Right renal pelvis (tissue), 4 donors: ENCODE measurements around the gene CAMSAP3. TPM values are rescaled to one million over a fixed set of nuclear protein-coding genes. Genes with fewer than 3 reads are reported as not detected.

Experiments
- DNase-seq, 4 donors: peaks; one replicate each; pipeline ENCODE4 v3.0.0-alpha.2; 2013; ENCODE audit warnings: low read depth in 4 of 4, low spot score in 3 of 4, missing footprints in 1 of 4
- polyA plus RNA-seq, 4 donors: library from polyadenylated mRNA; unstranded; fragments of 120-200 nt; gene quantifications; one replicate each; pipeline ENCODE4 v1.2.1, GENCODE V29; 2013; ENCODE audit not compliant: insufficient read length in 4 of 4

Gene CAMSAP3
- polyA plus RNA-seq = 10 to 100 TPM; 13.2 to 22.5 (median 16.8) TPM

- DNase-seq = peak; percentile 20 to 44 (median 36)
Measured at GRCh38 chr19:7595466-7596133, at the start of gene CAMSAP3. CAMSAP3 (plus strand) TSS chr19:7595863; CDS start chr19:7596003, 140 bp downstream.

GRCh38 chr19:7545904-7546303 lies 49.8 kb upstream of the CAMSAP3 start:
- DNase-seq = no peak

GRCh38 chr19:7547159-7547558 lies 48.5 kb upstream of the CAMSAP3 start:
- no peak for DNase-seq

GRCh38 chr19:7549429-7550148 lies 46.1 kb upstream of the CAMSAP3 start:
- no peak for DNase-seq

GRCh38 chr19:7550169-7550770 lies 45.4 kb upstream of the CAMSAP3 start:
- DNase-seq = no peak

- peak; percentile 81 to 91 (median 83) for DNase-seq
Measured at GRCh38 chr19:7550987-7551761, 44.5 kb upstream of the CAMSAP3 start.

GRCh38 chr19:7552781-7553180 lies 42.9 kb upstream of the CAMSAP3 start:
- no peak for DNase-seq

- no peak for DNase-seq
Measured at GRCh38 chr19:7554565-7554964, 41.1 kb upstream of the CAMSAP3 start.

GRCh38 chr19:7554990-7555864 lies 40.4 kb upstream of the CAMSAP3 start:
- no peak for DNase-seq

GRCh38 chr19:7556696-7557315 lies 38.9 kb upstream of the CAMSAP3 start:
- DNase-seq = no peak

- no peak for DNase-seq
Measured at GRCh38 chr19:7558667-7559066, 37.0 kb upstream of the CAMSAP3 start.

GRCh38 chr19:7559102-7559501 lies 36.6 kb upstream of the CAMSAP3 start:
- DNase-seq = no peak

GRCh38 chr19:7560255-7560654 lies 35.4 kb upstream of the CAMSAP3 start:
- no peak for DNase-seq

GRCh38 chr19:7561325-7561724 lies 34.3 kb upstream of the CAMSAP3 start:
- no peak for DNase-seq

GRCh38 chr19:7562646-7563393 lies 32.8 kb upstream of the CAMSAP3 start:
- no peak for DNase-seq

- no peak for DNase-seq
Measured at GRCh38 chr19:7564866-7565265, 30.8 kb upstream of the CAMSAP3 start.

- DNase-seq = no peak
Measured at GRCh38 chr19:7565332-7565731, 30.3 kb upstream of the CAMSAP3 start.

GRCh38 chr19:7570761-7571160 lies 24.9 kb upstream of the CAMSAP3 start:
- DNase-seq = no peak
